ENCODE measurements around the gene NKTR.
"Not testable (repeated sequence)": the region's sequence is repeated elsewhere in the genome, so short reads cannot be mapped to it uniquely, and the experiment has no call there.

Gene NKTR

DNA sequence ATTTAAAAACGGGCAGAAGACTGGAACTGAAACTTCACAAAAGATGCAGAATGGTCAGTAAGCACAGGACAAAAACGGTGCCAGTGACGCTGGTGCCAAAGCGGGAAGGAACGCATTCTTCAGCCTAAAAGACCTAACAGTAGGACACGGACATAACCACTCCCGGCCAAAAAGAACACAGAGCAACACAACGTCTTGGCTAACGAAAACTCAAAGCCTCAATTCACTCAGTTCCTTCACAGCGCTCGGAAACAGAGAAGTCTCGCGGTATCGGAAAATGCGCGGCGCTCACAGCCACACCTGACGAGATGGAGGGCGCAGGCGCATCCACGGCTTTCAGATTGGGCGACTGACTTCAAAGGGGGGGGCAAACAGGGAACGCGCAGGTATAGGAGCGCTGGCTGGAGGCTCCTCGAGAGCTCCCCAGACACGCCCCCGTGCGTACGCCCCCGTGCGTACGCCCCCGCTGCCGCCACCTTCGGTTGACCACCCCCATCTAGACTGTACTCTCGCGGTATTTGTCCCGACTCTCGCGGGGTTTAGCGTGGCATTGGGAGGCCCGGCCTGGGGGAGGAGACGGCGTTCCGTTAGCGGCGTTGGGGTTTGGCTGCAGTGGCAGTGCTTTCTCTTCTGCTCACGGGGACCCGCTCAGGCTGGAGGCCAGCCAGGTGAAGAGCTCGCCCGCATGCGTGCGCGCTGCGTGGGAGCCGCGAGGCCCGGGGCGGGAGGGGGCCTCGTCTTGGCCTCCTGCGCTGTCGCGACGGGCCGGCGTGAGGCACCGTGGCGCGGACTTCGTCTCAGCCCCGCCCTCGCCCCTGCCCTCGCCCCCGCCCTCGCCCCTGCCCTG is at the start of gene NKTR:
Gene NKTR, plus strand, starts transcription at position 576 of the 847 bp plus-strand sequence. CDS start 321 bp downstream, outside the sequence.
- H3K36me3 ChIP-seq (ENCODE audit: control insufficient read depth, insufficient read depth, low read length, severe bottlenecking) = peaks cover 11% of the 10 kb centered on the region
- peak within 1 kb of the TSS; percentile 84 for H3K4me3 ChIP-seq (ENCODE audit: low read length)
- H3K9me3 ChIP-seq (ENCODE audit: control insufficient read depth, low read length) = no peaks in the 10 kb centered on the region
- H3K4me1 ChIP-seq (ENCODE audit: control insufficient read depth, insufficient read depth, low read length) = peaks cover 18% of the 10 kb centered on the region
- peak within 1 kb of the TSS; percentile 91 for H3K9ac ChIP-seq (ENCODE audit: low read length)
- peak; percentile 98 for DNase-seq (ENCODE audit: low read depth)
- H3K27me3 ChIP-seq (replicated peaks; ENCODE audit: control insufficient read depth, insufficient read depth, low read length) = no peaks in the 10 kb centered on the region

DNA sequence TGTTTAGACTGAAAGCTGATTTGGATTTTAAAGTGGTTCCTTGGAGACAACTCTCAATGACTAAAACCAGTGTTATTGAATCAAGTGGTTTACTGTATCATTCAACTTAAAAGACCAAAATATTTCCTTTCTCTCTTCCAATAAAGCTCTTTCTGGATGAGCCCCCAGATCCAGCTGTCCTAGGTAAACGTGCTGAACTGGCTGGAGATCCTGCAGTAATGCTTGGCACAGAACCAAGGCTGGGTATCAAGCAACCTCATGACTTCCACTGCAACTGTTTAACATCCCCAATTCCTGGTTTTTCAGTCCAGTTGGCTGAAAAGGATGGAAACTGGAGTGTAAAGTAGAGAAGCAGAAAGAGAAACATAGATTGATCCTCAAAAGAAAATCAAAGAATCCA is 47.7 kb upstream of the NKTR start:
- Histone ChIP-seq H3K4me1 (ENCODE audit: control insufficient read depth, insufficient read depth, low read length) (no peaks in the 10 kb centered on the region), H3K36me3 (ENCODE audit: control insufficient read depth, insufficient read depth, low read length, severe bottlenecking) (peaks cover 79% of the 10 kb centered on the region), H3K9ac (ENCODE audit: low read length) (no peak overlapping the region), H3K4me3 (ENCODE audit: low read length) (no peak overlapping the region), H3K9me3 (ENCODE audit: control insufficient read depth, low read length) (no peaks in the 10 kb centered on the region), H3K27me3 (replicated peaks; ENCODE audit: control insufficient read depth, insufficient read depth, low read length) (no peaks in the 10 kb centered on the region)
- no peak for DNase-seq (ENCODE audit: low read depth)

DNA sequence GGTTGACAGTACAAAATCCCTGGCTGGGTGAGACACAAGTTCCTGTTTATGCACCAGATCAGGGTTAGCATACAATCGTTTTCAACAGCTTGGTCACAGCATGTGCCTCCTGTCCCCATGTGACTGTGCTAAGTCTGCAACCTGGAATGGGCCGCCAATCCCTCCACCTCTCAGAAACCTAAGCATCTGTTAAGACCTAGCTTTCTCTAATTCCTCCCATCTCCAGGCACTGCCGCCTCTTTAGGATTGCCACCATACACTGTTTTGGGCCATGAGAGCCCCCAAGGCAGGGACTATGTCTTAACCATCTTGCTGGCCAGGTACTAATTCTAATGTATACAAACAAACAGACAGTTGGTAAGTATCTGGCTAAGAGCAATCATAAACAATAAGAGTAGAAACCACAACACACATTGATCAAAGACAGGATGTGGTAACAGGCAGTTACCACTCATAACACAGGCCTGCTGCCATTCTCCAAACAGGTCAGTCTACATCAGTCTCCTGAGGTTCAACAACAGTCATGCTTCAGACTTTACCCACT is 44.3 kb upstream of the NKTR start:
- H3K4me3 ChIP-seq (ENCODE audit: low read length) = no peak overlapping the region
- H3K36me3 ChIP-seq (ENCODE audit: control insufficient read depth, insufficient read depth, low read length, severe bottlenecking) = peaks cover 81% of the 10 kb centered on the region
- DNase-seq (ENCODE audit: low read depth) = no peak
- H3K27me3 ChIP-seq (replicated peaks; ENCODE audit: control insufficient read depth, insufficient read depth, low read length) = no peaks in the 10 kb centered on the region
- H3K9me3 ChIP-seq (ENCODE audit: control insufficient read depth, low read length) = no peaks in the 10 kb centered on the region
- no peaks in the 10 kb centered on the region for H3K4me1 ChIP-seq (ENCODE audit: control insufficient read depth, insufficient read depth, low read length)
- no peak overlapping the region for H3K9ac ChIP-seq (ENCODE audit: low read length)

DNA sequence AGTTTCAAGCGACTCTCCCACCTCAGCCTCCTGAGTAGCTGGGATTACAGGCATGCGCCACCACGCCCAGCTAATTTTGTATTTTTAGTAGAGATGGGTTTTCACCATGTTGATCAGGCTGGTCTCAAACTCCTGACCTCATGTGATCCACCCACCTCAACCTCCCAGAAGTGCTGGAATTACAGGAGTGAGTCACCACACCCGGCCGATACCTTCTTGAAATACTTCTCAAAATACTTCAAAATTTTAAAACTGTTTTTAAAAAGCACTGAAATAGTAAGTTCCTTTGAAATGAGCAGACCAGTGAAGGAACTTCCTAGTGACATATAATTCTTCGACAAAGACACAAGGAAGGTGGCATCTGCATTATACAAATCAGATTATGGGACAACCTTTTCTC is 43.7 kb upstream of the NKTR start:
- H3K36me3 ChIP-seq (ENCODE audit: control insufficient read depth, insufficient read depth, low read length, severe bottlenecking) = peaks cover 81% of the 10 kb centered on the region

DNA sequence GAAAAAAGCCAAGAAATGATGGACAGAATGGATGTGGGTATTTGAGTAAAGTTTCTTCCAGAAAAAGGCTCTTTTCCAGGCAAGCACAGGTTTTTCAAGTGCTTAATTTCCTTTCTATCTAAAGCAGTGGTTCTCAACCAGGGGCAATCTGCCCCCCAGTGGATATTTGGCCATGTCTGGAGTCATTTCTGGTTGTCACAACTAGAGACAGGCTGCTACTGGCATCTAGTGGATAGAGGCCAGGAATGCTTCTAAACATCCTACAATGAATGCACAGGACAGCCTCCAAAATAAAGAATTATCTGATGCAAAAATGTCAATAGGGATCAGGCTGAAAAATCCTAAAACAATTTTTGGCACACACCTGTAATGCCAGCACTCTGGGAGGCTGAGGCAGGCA is 42.6 kb upstream of the NKTR start:
- no peak overlapping the region for H3K4me3 ChIP-seq (ENCODE audit: low read length)
- no peaks in the 10 kb centered on the region for H3K9me3 ChIP-seq (ENCODE audit: control insufficient read depth, low read length)
- H3K4me1 ChIP-seq (ENCODE audit: control insufficient read depth, insufficient read depth, low read length) = peaks cover 5% of the 10 kb centered on the region
- H3K9ac ChIP-seq (ENCODE audit: low read length) = no peak overlapping the region
- no peaks in the 10 kb centered on the region for H3K27me3 ChIP-seq (replicated peaks; ENCODE audit: control insufficient read depth, insufficient read depth, low read length)
- no peak for DNase-seq (ENCODE audit: low read depth)
- peaks cover 82% of the 10 kb centered on the region for H3K36me3 ChIP-seq (ENCODE audit: control insufficient read depth, insufficient read depth, low read length, severe bottlenecking)

More for the DNA sequence above, 43.7 kb upstream of the NKTR start:
- not testable (repeated sequence) for DNase-seq (ENCODE audit: low read depth); H3K4me1 ChIP-seq (ENCODE audit: control insufficient read depth, insufficient read depth, low read length); H3K9ac ChIP-seq (ENCODE audit: low read length); H3K27me3 ChIP-seq (replicated peaks; ENCODE audit: control insufficient read depth, insufficient read depth, low read length); H3K9me3 ChIP-seq (ENCODE audit: control insufficient read depth, low read length); H3K4me3 ChIP-seq (ENCODE audit: low read length)

DNA sequence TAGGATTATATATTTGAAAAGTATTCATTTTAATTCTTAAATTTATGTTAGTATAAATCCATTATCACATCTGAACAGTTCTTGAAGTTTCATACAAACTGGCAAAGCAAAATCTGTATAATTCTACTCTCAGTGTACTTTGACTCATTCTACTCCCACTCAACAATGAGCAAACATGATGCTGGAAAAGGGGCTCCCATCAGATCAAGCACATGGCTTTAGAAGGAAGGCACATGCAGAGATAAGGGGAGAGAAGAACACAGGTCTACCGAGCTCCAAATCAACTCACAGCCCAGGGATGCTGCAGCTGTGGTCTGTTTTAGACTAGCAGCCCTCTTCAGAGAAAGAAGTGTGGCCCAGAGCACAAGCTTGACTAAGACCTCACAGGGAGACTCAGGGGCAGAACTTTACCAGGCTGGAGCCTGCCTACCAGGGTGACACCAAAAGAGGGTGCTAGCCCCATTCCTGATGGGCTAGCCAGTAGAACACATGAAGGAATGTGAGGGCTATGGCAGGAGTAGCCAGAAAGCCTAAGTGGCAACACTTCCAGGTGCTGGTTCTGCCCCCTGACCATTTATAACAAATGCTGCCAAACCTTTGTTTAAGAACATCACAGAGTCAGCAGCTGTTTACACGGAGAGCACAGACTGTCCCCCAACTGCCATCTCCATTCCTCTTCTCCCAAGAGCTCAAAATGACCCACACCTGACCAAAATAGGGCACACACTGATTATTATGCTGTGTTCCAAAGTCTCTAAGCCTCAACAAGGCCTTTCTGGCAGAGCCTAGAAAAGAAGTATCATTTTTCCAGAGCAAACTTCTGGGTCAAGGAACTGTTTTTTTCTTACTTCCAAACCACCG is 38.2 kb upstream of the NKTR start:
- Histone ChIP-seq H3K36me3 (ENCODE audit: control insufficient read depth, insufficient read depth, low read length, severe bottlenecking) (peaks cover 80% of the 10 kb centered on the region), H3K9ac (ENCODE audit: low read length) (no peak overlapping the region), H3K4me1 (ENCODE audit: control insufficient read depth, insufficient read depth, low read length) (peaks cover 9% of the 10 kb centered on the region), H3K27me3 (replicated peaks; ENCODE audit: control insufficient read depth, insufficient read depth, low read length) (no peaks in the 10 kb centered on the region), H3K9me3 (ENCODE audit: control insufficient read depth, low read length) (no peaks in the 10 kb centered on the region), H3K4me3 (ENCODE audit: low read length) (no peak overlapping the region)
- no peak for DNase-seq (ENCODE audit: low read depth)

DNA sequence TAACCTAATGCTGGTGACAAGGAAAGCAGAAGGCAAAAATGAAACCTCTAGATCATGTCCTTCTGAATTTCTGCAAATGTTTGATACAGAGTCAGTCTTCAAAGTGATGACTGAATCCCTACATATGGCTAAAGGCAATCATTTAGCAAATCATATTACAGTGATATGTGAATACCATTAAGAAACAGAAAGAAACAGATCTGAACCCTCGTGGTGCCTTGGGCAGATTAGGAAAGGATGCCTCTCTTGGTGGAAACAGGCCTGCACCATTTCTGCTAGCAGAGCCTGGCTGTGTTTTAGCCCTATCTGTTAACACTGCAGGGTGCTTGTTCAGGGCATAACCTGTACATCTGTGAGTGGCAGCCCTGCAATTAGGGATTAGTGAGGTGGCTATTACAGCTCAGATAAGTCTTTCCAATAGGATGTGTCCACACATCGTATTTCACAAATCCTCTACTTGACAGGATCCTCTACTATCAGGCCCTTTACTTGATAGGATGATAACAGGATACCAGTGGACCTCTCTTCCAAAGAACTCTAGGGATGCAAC is 30.8 kb upstream of the NKTR start:
- no peaks in the 10 kb centered on the region for H3K27me3 ChIP-seq (replicated peaks; ENCODE audit: control insufficient read depth, insufficient read depth, low read length)
- peaks cover 52% of the 10 kb centered on the region for H3K36me3 ChIP-seq (ENCODE audit: control insufficient read depth, insufficient read depth, low read length, severe bottlenecking)
- no peak overlapping the region for H3K9ac ChIP-seq (ENCODE audit: low read length)
- H3K4me3 ChIP-seq (ENCODE audit: low read length) = no peak overlapping the region
- peaks cover 4% of the 10 kb centered on the region for H3K9me3 ChIP-seq (ENCODE audit: control insufficient read depth, low read length)
- H3K4me1 ChIP-seq (ENCODE audit: control insufficient read depth, insufficient read depth, low read length) = no peaks in the 10 kb centered on the region
- DNase-seq (ENCODE audit: low read depth) = no peak

DNA sequence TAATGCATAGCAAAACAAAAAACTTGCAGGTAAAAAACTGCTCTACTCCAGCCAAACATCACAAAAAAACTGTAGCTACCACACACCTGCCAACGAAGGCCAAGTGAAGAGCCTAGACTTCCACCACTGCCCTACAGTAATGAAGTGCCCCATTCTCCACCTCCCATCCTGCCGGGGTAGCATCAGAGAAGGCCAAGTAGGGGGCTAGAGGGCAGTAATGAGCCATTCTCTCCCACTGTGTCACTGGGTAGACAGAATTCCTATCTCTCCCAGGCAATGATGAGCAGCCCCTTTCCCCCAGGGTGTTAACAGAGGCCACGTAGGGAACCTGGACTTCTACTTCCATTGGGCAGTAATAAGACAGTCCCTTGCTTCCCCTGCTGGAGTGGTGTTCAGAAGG is 28.2 kb upstream of the NKTR start:
- Histone ChIP-seq H3K9me3 (ENCODE audit: control insufficient read depth, low read length) (peaks cover 15% of the 10 kb centered on the region), H3K36me3 (ENCODE audit: control insufficient read depth, insufficient read depth, low read length, severe bottlenecking) (peaks cover 28% of the 10 kb centered on the region), H3K4me3 (ENCODE audit: low read length) (no peak overlapping the region), H3K9ac (ENCODE audit: low read length) (no peak overlapping the region), H3K27me3 (replicated peaks; ENCODE audit: control insufficient read depth, insufficient read depth, low read length) (no peaks in the 10 kb centered on the region), H3K4me1 (ENCODE audit: control insufficient read depth, insufficient read depth, low read length) (no peaks in the 10 kb centered on the region)
- peak; percentile 17 for DNase-seq (ENCODE audit: low read depth)

DNA sequence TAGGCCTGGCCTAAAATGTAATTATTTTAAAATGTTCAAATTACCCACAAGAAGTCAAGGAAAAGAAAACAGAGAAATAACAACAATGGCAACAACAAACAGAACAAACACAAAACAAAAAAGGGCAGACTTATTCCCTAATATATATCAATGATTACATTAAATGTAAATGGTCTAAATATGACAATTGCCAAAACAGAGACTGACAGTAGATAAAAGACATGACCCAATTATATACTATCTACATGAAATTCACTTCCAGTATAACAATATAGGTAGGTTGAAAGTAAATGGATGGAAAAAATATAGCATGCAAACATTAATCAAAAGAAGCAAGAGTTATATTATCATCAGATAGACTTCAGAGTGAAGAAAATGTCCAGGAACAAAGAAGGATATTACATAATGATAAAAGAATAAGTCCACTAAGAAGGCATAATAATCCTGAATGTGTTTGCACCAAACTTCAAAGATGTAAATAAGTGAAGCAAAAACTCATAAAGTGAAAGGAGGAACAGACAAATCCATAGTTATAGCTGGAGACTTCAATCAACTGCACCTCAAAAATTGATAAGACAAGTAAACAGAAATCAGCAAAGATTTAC is 25.2 kb upstream of the NKTR start:
- DNase-seq (ENCODE audit: low read depth) = no peak
- Histone ChIP-seq H3K4me1 (ENCODE audit: control insufficient read depth, insufficient read depth, low read length) (peaks cover 4% of the 10 kb centered on the region), H3K36me3 (ENCODE audit: control insufficient read depth, insufficient read depth, low read length, severe bottlenecking) (peaks cover 6% of the 10 kb centered on the region), H3K4me3 (ENCODE audit: low read length) (no peak overlapping the region), H3K9ac (ENCODE audit: low read length) (no peak overlapping the region), H3K27me3 (replicated peaks; ENCODE audit: control insufficient read depth, insufficient read depth, low read length) (no peaks in the 10 kb centered on the region), H3K9me3 (ENCODE audit: control insufficient read depth, low read length) (peaks cover 15% of the 10 kb centered on the region)

DNA sequence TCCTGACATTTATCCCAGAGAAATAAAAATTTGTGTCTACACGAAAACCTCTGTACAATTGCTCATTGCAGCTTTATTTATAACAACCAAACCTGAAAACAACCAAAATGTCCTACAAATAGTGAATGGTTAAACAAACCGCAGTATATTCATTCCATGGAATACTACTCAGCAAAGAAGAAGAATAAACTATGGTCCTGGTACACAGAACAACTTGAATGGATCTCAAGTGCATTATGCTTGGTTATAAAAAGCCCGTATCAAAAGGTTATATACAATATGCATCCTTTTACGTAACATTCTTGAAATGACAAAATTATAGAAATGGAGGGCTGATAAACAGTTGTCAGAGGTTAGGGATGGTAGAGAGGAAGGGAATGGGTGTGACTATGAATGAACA is 22.4 kb upstream of the NKTR start:
- Histone ChIP-seq H3K4me3 (ENCODE audit: low read length) (no peak overlapping the region), H3K36me3 (ENCODE audit: control insufficient read depth, insufficient read depth, low read length, severe bottlenecking) (no peaks in the 10 kb centered on the region), H3K9ac (ENCODE audit: low read length) (no peak overlapping the region), H3K27me3 (replicated peaks; ENCODE audit: control insufficient read depth, insufficient read depth, low read length) (no peaks in the 10 kb centered on the region), H3K4me1 (ENCODE audit: control insufficient read depth, insufficient read depth, low read length) (peaks cover 18% of the 10 kb centered on the region), H3K9me3 (ENCODE audit: control insufficient read depth, low read length) (peaks cover 15% of the 10 kb centered on the region)
- no peak for DNase-seq (ENCODE audit: low read depth)
